ENCODE data around the gene NGEF.

The NGEF gene

GRCh38 chr2:232960862-232961261, 52.2 kb downstream of the NGEF start:
- FAIRE-seq: no peak

- no peak for FAIRE-seq
Measured at GRCh38 chr2:232959139-232959538, 53.9 kb downstream of the NGEF start.

- FAIRE-seq: no peak
Measured at GRCh38 chr2:232957657-232958090, 55.4 kb downstream of the NGEF start.

DNA sequence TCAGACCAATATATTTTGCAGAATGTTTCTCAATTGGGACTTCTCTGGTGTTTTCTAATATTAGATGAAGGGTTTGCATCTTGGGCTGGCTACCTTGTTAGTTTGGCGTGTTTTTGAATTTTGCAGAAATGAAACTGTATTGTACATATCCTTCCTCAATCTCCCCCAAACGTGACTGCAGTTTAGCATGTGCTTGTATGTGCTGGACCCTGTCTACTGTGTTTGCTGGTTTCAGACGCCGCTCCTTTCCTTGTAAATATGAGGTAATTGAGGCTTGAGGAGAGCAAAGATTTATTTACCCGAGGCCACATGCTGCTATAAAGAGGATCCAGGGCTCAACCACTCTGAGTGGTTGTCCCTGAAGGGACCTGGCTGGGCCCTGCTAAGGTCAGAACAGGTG, 57.2 kb downstream of the NGEF start:
- FAIRE-seq: no peak

DNA sequence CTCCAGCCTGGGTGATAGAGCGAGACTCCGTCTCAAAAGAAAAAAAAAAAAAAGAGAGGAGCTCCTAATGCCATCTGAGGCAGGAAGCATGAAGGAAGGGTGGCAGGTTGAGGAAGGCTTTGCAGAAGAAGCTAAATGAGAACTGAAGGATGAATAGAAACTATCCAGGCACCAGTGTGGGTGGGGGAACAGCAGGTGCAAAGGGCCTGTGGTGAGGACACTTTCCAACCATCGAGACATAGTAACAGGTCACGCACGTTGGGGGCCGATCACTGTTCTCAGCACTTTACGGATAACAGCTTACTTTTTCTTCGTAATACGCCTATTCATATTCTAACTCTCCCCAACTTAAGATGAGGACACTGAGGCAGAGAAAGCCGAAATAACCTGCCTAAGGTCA, 58.4 kb downstream of the NGEF start:
- no peak for FAIRE-seq

GRCh38 chr2:232951891-232952290, 61.2 kb downstream of the NGEF start:
- FAIRE-seq: no peak

GRCh38 chr2:232951181-232951580, 61.9 kb downstream of the NGEF start:
- FAIRE-seq: no peak

DNA sequence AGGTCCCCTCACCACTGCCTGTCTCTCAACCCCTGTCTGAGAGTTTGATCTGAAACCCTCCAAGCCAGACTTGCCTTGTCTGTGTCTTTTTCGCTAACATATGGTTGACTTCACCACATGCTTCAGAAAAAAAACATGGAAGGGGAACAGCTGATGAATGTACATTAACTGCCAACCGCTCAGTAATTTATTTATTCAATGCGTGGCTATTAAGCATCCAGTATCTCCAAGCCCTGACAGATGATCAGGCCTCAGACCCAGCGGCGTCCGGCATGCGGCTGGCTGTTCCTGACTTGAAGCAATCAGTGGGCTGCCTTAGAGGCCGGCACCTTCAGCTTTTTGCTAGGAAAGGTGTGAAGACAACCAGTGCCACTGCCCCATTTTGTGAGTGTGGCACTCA, 62.3 kb downstream of the NGEF start:
- FAIRE-seq: no peak

GRCh38 chr2:232949016-232949415, 64.0 kb downstream of the NGEF start:
- no peak for FAIRE-seq

DNA sequence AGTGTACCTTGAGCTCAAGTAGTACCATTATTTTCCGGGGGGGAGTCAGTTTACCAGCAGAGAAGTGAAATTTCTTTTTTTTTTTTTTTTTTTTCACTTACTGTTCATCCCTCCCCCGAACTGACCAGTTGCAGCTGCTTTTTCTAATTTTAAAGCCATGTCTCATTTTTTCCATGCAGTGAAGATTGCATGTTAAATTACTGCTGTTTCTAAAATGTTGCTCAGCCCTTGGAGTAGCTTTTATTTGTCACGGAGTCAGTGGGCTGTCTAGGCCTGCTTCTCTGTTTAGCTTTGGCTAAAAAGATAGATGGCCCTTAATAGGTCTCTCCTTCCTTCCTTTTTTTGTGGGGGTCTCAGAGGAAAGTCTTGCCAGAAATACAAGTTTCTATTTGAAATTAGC, 70.2 kb downstream of the NGEF start:
- FAIRE-seq: no peak

GRCh38 chr2:232941912-232942594, 71.0 kb downstream of the NGEF start:
- no peak for FAIRE-seq

GRCh38 chr2:232941400-232941799, 71.7 kb downstream of the NGEF start:
- no peak for FAIRE-seq

DNA sequence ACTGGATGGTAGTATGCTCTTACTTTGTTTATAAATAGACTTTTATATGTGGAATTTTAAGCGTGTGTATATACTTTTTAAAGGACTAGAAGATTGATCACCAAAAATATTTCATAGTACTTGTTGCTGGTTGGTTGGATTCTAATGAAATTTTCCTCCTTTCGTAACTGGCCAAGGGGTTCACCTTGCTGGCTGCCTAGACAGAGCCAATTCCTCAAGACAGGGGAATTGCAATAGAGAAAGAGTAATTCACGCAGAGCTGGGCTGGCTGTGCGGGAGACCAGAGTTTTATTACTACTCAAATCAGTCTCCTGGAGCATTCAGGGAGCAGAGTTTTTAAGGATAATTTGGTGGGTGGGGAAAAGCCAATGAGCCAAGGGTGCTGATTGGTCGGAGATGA, 72.3 kb downstream of the NGEF start:
- no peak for FAIRE-seq

DNA sequence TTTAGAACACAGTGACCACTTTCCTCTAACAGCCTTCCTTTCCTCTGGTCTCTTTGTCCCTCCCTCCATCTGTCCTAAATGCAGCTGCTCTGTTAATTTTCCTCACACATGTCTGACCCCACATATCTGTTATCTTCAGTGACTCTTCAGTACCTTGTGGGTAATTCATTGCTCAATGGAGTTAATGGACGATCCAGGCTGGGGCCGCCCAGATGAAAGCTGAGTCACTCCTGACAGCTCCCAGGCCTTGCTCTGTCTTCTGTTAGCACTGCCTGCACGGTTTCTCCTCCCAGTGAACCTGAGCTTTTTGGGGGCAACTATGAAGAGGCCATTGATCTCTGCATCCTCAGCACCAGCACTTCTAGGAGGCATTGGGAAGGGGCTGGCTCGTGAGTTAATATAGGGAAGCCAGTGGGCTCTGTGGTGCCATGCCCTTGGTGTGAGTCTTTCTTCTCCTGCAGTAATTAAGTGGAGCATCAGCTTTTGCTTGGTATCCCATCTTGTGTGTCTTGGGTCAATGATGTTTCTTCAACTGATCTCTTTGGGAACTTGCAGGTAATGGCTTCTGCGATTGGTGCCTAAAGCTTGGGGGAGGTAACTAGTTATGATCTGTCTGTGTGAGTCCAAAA, 75.7 kb downstream of the NGEF start:
- FAIRE-seq: no peak

- no peak for FAIRE-seq
Measured at GRCh38 chr2:232931636-232932035, 81.4 kb downstream of the NGEF start.

DNA sequence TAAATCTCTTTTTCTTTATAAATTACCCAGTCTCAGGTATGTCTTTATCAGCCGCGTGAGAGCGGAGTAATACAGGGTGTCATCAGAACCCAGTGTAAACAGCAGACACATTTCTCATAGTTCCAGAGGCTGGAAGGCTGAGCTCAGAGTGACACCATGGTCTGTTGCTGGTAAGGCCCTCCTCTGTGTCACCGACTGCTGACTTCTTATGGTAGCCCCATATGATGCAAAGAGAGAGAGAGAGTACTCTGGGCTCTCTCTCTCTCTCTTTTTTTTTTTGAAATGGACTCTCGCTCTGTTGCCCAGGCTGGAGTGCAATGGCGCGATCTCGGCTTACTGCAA, 83.0 kb downstream of the NGEF start:
- no peak for FAIRE-seq

DNA sequence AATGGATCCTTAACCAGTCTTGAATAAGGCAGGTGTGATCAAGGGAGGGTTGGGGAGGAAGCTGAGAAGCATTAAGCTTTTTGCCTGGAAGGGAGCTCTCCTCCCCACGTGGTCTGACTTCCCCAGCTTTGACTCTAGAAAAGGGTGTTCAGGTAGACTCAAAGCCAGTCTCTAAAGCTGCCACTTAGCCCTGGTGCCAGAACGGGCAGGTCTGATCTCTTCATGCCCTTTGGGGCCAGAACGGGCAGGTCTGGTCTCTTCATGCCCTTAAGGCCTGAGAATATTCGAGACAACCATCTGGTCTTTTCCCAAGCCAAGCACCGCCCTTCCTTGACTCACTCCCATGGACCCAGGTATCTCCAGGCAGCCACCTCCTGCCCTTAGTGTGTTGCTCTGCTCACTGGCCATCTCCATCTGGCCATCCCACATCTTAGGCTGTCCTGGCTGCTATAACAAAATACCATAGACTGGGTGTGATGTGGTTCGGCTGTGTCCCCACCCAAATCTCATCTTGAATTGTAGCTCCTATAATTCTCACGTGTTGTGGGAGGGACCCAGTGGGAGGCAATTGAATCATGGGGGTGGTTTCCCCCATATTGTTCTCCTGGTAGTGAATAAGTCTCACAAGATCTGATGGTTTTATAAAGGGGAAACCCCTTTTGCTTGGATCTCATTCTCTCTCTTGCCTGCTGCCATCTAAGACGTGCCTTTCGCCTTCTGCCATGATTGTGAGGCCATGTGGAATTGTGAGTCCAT, 83.6 kb downstream of the NGEF start:
- FAIRE-seq: no peak

- FAIRE-seq: no peak
Measured at GRCh38 chr2:232928551-232929302, 84.3 kb downstream of the NGEF start.

DNA sequence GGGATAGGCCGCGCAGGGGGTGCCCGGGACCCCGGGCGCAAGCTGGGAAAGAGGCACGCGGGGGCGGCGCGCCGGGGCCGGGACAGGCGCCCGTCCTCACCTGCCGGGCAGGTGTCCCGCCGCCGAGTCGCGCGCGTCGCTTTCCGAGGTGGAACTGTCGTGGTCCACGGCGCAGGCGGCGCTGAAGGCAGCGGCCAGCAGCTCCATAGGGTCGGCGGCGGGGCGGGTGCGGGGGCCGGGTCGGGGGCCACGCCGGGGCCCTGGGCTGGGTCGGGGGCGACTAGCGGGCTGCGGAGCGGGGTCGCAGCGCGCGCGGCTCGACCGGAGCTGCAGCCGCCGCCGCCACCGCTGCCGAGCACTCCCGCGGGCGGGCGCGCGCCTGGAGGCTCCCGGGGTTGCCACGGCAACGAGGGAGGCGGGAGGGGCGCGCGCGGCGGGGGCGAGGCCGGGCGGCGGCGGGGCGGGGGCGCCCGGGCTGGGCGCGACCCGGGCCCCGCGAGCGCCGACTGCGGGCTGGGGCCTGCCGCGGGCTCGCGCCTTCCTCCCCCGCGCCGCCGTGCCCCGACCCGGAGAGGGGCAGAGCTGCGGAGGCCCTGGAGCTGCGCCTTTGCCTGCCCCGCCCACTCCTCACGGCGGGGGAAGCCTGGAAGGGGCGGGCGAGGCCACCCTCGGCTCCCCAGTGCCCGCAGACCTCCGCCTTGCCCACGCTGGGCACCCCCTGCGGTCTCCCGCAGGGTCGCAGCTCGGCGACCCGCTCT, 85.1 kb downstream of the NGEF start:
- FAIRE-seq: no peak

- FAIRE-seq: no peak
Measured at GRCh38 chr2:232927032-232927792, 85.8 kb downstream of the NGEF start.

DNA sequence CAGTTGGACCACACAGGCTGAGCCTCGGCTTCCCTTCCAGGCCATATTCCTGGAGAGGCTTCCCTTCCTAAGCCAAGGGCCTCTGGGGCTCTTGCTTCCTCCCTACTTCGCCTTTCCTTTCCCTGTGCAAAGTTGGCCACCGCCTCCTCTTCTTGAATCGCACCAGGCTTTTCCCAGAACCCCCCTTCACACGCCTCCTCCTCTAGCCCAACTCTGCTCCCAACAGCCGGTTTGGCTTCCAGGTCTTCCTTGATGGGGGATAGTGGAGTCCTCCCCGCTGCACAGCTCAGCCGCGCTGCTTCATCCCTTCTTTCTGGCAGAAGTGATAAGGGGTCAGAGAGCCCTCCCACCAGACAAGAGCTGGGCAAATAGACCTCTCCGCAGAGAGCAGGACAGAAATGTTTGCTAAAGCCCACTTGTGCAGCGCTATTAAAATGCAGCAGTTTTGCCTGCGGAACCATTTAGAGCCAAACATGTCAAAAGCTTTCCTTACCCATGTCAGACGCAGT, 86.6 kb downstream of the NGEF start:
- FAIRE-seq: no peak

DNA sequence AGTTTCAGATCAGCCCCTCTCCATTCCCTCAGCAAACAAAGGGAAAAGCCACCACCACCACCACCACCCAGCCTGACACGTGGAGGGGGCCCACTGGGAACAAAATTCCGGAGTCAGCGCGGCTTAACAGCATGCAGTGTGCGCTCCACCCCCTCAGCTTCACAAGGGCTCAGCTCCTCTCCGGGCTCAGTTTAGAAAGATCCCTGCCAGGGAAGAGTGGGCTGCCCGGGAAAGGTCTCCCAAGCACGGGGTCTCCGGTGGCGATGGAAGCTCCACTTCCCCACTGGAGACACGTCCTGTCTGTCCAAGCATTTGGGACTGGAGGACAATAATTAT, 87.3 kb downstream of the NGEF start:
- no peak for FAIRE-seq

All from TTC549 (cell line).